ENCODE data around the gene CLDN20. TPM values are rescaled to one million over a fixed set of nuclear protein-coding genes. Genes with fewer than 3 reads are reported as not detected.
"Not testable (repeated sequence)": the region's sequence is repeated elsewhere in the genome, so short reads cannot be mapped to it uniquely, and the experiment has no call there.

The CLDN20 gene
- total RNA-seq, 1 donor, result not detected

DNA sequence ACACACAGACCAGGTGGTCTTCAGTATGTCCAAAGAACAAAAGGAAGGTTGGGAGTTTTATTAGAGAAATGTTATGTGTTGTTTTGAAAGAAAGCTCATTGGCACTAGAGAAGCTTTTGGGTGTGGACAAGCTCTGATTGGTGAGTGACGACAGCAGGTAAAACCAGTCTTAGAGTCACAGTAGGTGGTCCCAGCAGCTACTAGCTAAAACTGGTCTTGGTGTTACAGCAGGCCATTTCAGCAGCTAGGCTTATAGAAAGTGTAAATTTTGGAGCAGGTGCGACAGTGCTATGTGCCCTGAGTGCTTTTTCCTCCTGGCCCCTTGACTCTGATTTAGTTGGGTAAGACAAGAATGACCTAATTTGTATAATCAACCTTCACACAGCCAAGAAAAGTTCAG, 3.6 kb downstream of the CLDN20 start:
- H3K4me3 ChIP-seq (ENCODE audit: low read depth, low read length), result no peak overlapping the region
- DNase-seq (ENCODE audit: low read depth), result no peak
- TF ChIP-seq, protein P1, sequence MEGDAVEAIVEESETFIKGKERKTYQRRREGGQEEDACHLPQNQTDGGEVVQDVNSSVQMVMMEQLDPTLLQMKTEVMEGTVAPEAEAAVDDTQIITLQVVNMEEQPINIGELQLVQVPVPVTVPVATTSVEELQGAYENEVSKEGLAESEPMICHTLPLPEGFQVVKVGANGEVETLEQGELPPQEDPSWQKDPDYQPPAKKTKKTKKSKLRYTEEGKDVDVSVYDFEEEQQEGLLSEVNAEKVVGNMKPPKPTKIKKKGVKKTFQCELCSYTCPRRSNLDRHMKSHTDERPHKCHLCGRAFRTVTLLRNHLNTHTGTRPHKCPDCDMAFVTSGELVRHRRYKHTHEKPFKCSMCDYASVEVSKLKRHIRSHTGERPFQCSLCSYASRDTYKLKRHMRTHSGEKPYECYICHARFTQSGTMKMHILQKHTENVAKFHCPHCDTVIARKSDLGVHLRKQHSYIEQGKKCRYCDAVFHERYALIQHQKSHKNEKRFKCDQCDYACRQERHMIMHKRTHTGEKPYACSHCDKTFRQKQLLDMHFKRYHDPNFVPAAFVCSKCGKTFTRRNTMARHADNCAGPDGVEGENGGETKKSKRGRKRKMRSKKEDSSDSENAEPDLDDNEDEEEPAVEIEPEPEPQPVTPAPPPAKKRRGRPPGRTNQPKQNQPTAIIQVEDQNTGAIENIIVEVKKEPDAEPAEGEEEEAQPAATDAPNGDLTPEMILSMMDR (IDR thresholded peaks at IDR 0.05; ENCODE audit: insufficient read depth, low read length), result no peak

DNA sequence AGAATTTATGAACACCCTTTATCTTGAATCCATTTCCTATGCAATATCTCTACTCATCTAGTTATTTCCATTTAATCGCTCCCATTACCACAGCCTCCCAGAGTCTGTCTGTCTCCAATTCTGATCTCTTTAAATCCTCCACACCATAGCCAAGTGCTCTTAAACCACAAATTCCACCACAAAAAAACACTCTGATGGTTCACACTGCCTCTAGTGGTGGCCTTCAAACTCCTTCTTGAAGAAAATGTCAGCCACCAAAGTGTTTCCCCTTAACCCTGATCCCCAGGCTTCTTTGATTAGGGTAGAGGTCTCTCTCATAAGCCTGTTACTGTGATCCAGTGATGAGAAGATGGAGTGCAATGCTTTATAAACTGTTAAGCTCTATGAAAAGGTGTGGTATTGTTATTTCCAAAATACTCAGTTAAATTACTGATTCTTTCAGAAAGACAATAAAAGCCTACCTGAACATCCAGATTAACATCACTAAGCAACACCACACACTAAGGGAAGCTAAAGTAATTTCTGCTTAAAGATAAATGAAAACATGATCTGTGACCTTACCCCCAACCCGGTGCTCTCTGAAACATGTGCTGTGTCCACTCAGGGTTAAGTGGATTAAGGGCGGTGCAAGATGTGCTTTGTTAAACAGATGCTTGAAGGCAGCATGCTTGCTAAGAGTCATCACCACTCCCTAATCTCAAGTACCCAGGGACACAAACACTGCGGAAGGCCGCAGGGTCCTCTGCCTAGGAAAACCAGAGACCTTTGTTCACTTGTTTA, 4.5 kb downstream of the CLDN20 start:
- DNase-seq (ENCODE audit: low read depth), result peak; percentile 56
- H3K4me3 ChIP-seq (ENCODE audit: low read depth, low read length), result not testable (repeated sequence)
- TF ChIP-seq, protein P1 (IDR thresholded peaks at IDR 0.05; ENCODE audit: insufficient read depth, low read length), result peak; percentile 62

DNA sequence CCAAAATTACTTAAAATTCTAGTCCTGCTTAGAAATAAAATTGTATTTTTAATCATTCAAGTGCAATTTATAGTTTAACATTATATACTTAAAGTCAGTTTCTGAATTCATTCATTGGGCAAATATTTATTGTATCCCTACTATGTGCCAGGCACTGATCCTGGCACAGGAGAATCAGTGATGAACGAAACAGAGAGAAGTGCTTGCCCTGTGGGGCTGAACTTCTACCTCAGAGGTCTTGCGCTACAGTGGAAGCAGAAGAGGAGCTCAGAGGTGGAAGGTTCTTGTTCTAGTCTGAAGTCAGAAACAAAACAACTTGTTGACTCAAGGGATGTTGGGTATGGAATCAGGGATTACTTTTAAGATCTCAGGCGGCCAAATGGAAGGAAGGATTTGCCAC, 6.0 kb downstream of the CLDN20 start:
- no peak for DNase-seq (ENCODE audit: low read depth)
- no peak overlapping the region for H3K4me3 ChIP-seq (ENCODE audit: low read depth, low read length)
- TF ChIP-seq, protein P1 (IDR thresholded peaks at IDR 0.05; ENCODE audit: insufficient read depth, low read length), result no peak

DNA sequence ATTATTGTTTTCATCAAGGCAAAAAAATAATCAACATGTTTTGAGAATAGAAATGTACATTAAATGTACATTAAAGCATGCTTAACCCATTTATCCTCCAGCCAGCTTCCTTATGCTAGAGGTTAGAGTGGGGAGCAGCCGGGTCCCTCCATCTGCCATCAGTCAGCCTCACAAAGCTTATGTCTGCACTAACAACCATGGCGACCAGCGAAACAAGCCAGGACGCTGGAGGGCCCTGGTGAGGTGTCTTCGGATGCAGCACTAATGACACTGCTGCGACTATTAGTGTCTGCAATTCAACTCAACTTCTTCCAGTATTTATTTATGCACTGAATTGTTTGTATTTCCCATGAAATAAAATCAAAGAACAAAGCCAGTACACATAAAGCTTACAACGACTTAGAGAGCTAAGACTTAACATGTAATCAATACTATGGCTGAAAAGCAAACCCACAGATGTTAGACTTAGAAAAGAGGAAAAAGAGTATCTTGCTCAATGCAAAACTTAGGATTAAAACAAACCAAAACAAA, 6.8 kb downstream of the CLDN20 start:
- TF ChIP-seq, protein P1 (IDR thresholded peaks at IDR 0.05; ENCODE audit: insufficient read depth, low read length), result no peak
- DNase-seq (ENCODE audit: low read depth), result no peak
- no peak overlapping the region for H3K4me3 ChIP-seq (ENCODE audit: low read depth, low read length)

DNA sequence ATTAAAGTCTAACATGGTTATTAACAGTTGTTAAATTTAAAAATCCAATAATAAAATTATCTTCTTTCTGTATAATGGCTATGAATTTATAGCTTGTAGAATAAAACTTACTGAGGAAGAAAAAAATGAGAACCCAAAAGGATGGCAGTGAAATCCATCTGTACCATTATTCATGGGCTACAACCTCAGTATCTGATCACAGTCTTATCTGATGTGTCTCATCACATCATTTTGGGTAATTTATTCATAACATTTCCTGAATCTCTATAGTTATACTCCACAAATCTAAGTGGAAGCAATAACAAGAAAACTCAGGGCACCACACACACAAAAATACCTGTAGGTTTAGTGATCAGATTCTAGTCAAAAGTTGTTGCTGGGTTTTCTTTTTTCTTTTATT, 7.3 kb downstream of the CLDN20 start:
- TF ChIP-seq, protein P1 (IDR thresholded peaks at IDR 0.05; ENCODE audit: insufficient read depth, low read length), result no peak

DNA sequence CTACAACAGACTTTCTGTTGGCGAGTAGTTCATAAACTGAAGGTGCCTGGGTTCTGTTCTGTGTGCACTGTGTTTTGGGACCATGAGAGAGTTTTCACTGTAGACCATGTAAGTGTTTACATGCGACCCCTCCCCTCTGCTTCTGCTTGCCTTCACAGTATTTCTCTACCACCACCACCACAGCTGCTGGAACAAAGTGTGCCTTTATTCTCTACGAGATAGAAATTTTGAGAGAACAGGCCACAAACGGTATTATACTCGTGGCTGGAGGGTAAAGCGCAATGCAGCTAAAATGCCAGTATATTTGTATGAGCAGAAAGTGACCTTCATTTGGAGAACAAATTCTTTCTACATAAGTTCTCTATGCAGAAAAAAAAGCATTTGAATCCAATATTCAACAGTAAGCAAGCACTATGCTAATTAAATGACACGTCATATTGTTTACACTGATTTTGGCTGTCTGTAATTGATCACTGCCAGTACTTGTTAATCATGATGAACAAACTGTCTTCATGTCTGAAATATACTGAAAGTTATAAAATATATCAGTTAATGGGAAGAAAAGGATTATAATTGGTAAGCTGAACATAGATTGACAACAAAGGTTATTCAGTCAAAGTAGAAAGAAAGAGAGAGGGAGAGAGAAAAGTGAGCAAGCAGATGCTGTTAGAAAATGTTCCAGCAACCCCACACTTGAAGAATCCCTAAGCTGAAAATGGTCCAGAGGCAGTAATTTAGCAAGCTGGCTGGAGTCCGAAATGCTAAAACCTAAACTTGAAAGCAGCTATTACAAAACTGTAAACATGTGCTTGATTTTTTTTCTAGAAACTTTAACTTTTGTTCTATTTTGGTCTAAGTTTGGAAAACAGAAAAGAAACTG, 8.8 kb downstream of the CLDN20 start:
- TF ChIP-seq, protein P1 (IDR thresholded peaks at IDR 0.05; ENCODE audit: insufficient read depth, low read length), result no peak

More for the DNA sequence above, 7.3 kb downstream of the CLDN20 start:
- H3K4me3 ChIP-seq (ENCODE audit: low read depth, low read length), result no peak overlapping the region
- DNase-seq (ENCODE audit: low read depth), result no peak

More for the DNA sequence above, 8.8 kb downstream of the CLDN20 start:
- no peak overlapping the region for H3K4me3 ChIP-seq (ENCODE audit: low read depth, low read length)
- peak; percentile 70 for DNase-seq (ENCODE audit: low read depth)

Data from fibroblast of the aortic adventitia (primary cell).